Posterior cingulate gyrus (tissue), 11 donors: ENCODE measurements around the gene CORO2B.

Experiments
- DNase-seq, 10 donors: peaks; one replicate each; pipeline versions ENCODE4 v3.0.0 to v3.0.0-alpha.2; 2020 to 2021; ENCODE audit warnings: mixed read lengths in 3 of 10
- intact Hi-C: fragments of 100-400 bp; cut with DNase I; formaldehyde crosslinking; loops from one replicate; pipeline ENCODE4 v1.15.1; 2023

Gene CORO2B

DNA sequence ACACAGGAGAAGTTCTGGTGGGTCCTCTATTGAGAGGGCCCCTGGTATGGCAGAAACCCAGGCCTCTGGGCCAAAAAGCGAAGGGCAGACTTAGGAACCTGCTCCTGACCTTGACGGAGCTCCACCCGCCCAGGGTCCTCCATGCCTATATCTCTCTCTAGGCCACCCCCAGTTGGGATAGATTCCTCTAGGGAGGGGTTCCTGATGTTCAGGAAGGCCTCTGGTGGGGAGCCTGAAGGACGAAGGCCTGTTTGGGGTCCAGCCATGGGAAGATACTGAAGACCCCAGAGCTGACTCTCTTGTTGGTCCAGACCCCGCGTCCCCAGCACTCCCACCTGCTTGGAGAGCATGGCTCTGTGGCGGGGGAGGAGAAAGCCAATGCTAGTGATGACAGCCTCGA, 104.2 kb downstream of the CORO2B start:
- DNase-seq: peak in 2 of 10 donors; percentile 67 to 68
- intact Hi-C loops: loop anchor here (5.0 kb wide), 1 partner anchor 194 kb away; no protein-coding TSS in a partner anchor

DNA sequence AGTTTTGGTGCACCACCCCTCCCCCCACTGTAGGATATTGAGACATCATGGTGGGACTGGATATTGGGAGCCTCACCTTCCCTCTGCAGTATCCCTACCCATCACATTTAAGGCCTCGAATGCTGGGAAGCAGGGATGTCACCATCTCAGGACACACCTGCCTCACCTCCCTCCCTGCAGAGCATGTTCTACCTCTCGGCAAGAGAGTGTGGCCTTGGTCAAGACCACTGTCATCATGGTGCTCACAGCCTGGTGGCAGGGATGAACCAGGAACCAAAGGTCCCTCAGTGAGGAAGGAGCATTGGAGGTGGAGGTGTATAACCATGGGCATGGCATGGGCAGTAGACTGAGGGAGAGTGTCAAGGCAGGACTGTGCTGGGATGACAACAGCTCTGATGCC, 104.8 kb downstream of the CORO2B start:
- DNase-seq: peak in 2 of 10 donors; percentile 23 to 67
- intact Hi-C loops: loop anchor here (5.0 kb wide), 1 partner anchor 194 kb away; no protein-coding TSS in a partner anchor

GRCh38 chr15:68684476-68684875, 105.7 kb downstream of the CORO2B start:
- DNase-seq: peak in 2 of 10 donors; percentile 43 to 47
- intact Hi-C loops: loop anchor here (5.0 kb wide), 1 partner anchor 193 kb away; no protein-coding TSS in a partner anchor

- DNase-seq: peak in 2 of 10 donors; percentile 7 to 58
- intact Hi-C loops: no loop called here
These were observed 108.4 kb downstream of the CORO2B start for GRCh38 chr15:68687136-68687735.

- intact Hi-C loops: no loop called here
- DNase-seq: peak in 3 of 10 donors; percentile 51 to 75 (median 59)
These were observed 112.9 kb downstream of the CORO2B start for GRCh38 chr15:68691705-68692104.

DNA sequence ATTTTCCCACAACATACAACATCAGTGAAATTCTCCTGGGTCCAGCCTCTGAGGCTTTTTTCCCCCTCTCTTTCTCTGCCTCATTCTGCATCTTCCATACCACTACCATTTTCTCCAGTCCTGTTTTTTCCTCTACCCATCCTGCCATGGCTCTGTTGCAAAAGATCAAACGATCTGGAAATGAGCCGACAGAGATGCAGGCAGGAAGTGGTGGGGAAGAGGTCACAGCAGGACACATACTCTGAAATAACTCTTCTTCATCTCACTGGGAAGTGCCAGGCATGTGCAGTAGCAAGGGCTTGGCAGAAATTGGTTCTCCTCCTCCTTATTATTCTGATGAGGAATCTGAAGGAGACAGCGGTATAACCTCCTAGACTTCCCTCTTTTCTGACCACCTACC, 114.3 kb downstream of the CORO2B start:
- intact Hi-C loops: no loop called here
- DNase-seq: peak in 1 of 10 donors; percentile 5

DNA sequence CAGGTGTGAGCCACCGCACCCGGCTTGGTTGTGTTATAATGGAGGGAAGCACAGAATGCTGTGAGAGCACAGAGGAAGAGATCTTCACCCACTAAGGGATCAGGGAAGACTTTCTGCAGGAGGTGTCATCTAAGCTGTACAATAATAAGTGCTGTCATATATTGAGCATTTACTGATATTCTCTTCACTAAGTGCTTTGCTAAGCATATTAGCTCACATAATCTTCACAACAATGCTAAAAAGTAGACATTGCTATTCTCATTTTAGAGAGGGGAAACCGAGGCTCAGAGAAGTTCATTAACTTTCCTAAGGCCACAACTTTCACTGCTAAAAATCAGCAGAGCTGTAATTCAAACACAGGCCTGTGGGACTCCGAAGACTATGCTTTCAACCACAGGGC, 115.3 kb downstream of the CORO2B start:
- peak in 1 of 10 donors; percentile 2 for DNase-seq

DNA sequence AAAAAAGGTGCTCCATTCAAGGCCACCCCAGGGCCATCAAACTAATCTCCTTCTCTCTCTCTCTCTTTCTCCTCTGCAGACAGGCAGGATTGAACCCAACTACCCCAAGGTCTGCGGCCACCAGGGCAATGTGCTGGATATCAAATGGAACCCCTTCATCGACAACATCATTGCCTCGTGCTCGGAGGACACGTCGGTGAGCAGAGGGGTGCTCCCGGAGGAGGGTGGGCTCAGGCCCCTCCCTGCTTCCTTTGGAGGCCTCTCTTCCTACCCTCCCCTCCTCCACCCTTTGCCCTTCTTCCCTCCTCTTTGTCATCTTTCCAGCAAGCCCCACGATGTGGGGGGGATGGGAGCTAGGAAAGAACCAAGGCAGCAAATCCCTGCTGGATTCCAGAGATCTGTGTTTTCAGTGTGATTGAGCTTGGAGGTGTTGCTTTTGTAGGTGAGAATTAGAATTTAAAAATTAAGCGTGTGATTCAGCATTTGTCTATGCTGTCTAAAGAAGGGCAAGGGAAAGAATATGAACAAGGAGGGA, 116.3 kb downstream of the CORO2B start:
- peak in 3 of 10 donors; percentile 22 to 61 (median 39) for DNase-seq
- intact Hi-C loops: no loop called here

More for the DNA sequence above, 115.3 kb downstream of the CORO2B start:
- intact Hi-C loops: no loop called here

DNA sequence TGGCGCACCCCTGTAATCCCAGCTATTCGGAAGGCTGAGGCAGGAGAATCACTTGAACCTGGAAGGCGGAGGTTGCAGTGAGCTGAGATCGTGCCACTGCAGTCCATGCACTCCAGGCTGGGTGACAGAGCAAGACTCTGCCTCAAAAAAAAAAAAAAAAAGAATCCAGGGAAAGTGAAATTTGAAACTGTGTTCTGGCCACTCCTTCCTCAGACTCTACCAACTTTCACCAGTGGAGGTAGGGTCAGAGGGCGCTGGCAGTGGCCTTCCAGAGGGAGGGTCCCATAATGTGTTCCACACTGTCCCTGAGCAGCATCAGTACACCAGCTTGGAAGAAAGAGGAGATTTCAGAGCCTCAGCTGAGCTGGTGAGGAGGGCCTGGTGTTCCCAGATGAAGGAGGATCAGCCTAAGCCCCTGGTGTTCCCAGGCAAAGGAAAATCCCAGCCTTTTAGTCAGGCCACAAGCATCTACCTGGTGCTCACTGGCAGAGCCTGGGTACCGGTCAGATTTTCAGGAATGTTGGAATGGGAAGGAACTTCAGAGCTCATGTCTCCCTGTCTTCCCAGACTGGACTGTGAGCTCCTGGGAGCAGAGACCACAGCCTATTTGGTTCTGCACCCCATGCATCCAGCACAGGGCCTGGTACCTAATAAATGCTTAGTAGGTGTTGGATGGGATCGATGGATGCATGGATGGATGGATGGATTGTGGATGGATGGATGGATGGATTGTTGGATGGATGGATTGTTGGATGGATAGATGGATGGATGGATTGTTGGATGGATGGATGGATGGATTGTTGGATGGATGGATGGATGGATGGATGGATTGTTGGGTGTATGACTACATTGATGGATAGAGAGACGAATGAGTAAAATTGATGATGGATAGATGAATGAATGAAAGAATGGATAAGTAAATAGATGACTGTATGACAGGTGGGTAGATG, 117.9 kb downstream of the CORO2B start:
- peak in 3 of 10 donors; percentile 4 to 32 (median 20) for DNase-seq
- intact Hi-C loops: no loop called here

DNA sequence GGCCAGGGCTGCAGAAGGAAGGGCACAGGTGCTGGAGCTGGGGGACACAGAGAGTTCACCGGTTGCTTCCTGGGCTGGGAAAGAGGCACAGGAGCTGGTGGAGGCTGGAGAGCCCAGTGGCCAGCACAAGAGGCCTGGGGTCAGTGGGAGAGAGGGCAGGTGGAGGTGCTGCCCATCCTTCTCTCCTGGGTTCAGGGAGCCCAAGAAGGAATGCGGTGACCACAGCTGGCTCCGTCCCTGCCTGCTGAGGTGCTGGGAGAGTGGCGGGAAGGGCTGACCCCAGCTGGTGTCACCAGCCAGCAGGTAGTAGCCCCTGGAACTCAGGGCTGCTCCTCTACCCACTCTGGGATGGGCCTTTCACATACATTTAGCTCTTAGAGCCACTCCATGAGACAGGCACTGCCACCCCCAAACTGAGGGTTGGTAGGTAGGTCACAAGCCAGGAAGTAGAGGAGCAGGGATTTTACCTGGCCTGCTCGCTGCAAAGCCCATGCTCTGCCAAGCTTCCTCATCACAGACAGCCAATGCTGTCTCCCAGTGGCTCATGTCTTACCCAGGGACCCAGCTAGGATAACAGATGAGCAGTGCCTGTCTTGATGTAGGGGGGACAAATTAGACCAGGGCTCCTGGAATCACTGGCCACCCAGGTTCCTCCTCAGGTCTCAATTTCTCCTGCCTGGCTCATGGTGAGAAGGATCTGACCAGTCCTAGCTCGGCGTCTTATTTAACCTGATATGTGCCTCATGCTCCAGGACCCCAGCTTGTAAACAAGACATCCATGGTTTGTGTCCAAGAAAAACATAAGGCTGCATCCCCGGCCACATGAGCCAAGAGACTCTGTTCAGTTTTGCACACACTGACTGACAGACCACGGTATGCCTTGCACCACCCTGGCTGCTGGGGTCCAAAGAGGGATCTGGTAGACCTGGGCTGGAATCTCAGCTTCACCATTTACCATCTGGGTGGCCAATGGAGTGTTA, 119.2 kb downstream of the CORO2B start:
- DNase-seq: peak in 3 of 10 donors; percentile 15 to 67 (median 60)
- intact Hi-C loops: no loop called here

DNA sequence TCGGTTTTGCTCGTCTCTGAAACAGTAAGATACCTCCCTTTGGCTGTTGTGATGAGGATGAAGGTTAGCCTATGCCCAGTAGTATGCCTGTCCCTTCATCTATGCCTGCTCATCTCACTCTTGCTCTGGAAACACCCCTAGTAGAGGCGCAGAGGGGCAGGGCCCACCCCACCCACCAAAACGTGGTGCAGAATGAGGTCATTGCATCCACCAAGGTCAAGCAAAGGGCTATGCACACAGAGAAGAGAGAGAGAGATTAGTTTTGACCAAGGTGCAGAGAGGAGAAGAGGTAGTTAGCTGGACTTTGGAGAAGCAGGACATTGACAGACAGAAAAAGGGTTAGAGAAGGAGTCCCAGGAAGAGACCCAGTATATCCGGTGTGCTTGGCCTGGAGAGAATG, 119.9 kb downstream of the CORO2B start:
- intact Hi-C loops: no loop called here

DNA sequence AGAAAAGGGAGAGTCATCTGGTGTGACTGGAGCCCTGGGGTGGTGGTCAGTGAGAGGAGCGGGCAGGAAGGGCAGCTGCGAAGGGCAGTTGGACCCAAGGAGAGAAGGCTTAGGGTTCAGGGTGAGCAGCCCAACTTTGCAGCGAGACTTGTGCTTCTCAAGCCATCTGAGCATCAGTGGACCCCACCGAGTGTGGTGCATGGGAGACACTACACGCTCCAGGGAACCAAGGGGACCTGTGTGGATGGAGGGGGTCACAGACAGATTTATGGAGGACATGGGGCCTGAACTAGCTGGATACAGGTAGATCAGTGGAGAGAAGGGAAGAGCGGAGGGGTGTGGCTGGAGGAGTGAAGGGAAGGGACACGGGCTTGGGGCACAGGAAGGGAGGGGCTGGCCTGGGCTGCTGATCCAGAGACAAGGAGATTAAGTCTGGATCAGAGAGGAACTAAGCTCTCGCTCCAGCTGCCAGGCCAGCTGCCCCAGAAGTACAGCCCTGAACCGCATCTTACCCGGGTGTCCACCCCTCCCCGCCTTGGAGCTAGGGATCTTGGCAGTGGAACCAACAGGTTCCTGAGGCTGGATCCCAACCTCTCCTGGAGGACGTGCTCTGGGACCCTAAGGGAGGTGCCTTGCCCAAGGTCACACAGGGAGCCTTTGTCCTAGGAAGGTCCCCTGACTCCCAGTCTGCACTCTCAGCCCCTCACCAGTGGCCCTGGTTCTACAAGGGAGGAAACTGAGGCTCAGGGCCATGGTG, 120.5 kb downstream of the CORO2B start:
- intact Hi-C loops: no loop called here
- peak in 3 of 10 donors; percentile 64 to 82 (median 80) for DNase-seq

More for the DNA sequence above, 119.9 kb downstream of the CORO2B start:
- peak in 3 of 10 donors; percentile 22 to 37 (median 35) for DNase-seq

- DNase-seq: peak; percentile 23 to 93 (median 48)
- intact Hi-C loops: no loop called here
These were observed 121.2 kb downstream of the CORO2B start for GRCh38 chr15:68699881-68700454.

DNA sequence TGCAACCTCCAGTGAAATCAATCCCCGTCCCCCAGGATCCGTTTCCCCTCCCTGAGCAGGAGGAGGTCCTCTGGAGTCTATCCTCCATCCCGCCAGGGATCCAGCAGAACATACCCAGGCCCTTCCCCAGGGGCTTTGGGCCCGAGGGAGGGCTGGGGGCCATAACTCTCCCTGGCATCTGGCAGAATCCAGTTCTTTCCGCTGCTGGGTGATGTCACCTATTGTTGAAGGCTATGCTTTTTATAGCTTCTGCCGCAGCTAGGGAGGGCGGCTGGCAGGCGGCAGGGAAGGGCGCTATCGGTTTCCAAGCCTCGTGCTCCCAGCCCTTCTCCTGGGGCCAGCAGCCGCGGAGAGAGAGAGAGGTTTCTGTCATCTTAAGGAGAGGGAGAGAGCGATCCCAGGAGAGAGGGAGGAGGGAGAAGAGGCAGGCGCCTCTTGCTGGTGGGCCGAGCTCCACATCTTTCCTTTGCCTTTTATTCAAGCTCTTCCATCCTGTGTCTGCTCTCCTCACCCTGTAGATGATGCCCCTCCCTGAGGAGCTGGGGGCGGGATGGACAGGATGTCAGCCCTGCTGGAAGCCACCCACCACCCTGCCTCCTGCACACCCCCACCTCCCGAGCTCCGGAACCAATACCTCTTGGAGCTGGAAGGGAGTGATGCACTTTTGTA, 121.8 kb downstream of the CORO2B start:
- peak; percentile 64 to 96 (median 76) for DNase-seq
- intact Hi-C loops: no loop called here

DNA sequence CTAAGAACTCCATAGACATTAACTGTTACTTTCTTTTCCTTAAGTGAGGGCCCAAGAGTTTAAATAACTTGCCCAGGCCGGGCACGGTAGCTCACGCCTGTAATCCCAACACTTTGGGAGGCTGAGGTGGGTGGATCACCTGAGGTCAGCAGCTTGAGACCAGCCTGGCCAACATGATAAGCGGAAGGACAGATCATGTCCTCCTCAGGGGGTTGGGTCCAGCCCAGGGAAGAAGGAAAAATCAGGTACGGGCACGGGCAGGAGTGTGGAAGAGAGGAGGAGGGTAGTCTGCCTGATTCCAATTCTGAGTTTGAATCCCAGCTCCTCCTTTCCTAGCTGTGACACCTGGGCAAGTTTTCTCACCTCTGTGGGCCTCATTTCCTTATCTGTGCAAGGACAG, 123.1 kb downstream of the CORO2B start:
- intact Hi-C loops: no loop called here

DNA sequence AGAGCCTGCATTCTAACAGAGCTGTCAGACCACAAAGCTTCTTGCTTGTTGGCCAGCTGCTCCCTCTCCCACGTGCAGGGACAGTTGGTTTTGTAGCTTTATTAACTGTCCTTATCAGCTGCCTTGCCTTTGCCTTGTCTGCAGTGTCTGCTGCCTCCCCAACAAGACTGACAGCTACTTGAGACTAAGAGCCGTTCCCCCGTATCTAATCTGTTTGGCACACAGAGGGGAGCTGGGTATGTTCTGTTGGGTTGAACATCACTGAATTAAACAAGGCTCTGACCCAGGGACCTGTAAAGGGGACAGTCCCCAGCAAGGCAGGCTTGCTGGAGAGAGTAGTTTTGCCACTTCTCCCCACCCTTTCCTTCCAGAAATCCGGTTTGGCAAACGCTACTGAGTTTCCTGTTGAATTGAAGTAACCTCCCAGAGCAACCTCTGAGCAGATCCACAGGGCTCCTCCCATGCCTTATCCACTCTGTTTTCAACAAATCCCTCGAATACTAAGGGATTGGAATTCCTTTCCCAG, 125.8 kb downstream of the CORO2B start:
- peak in 1 of 10 donors; percentile 5 for DNase-seq
- intact Hi-C loops: no loop called here

More for the DNA sequence above, 123.1 kb downstream of the CORO2B start:
- DNase-seq: peak in 2 of 10 donors; percentile 26 to 53

DNA sequence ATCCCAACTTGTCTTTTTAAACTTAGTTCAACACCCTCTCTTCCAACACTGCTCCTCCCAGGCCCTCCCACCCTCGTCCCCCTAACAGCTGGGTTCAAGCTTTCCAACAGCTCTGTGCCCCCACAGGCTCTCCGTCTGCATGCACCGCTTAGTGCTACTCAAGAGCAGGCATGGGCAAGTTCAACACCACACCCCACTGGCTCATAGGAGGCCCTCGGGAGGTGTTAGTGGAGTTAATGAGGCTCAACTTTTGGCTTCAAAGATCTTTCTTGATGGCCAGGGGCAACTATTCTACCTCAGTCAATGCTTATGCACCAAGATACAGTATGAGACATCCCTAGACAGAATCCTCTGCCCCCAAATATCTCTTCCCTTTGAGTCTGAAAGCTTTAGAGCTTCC, 127.5 kb downstream of the CORO2B start:
- intact Hi-C loops: no loop called here
- DNase-seq: peak in 1 of 10 donors; percentile 49

DNA sequence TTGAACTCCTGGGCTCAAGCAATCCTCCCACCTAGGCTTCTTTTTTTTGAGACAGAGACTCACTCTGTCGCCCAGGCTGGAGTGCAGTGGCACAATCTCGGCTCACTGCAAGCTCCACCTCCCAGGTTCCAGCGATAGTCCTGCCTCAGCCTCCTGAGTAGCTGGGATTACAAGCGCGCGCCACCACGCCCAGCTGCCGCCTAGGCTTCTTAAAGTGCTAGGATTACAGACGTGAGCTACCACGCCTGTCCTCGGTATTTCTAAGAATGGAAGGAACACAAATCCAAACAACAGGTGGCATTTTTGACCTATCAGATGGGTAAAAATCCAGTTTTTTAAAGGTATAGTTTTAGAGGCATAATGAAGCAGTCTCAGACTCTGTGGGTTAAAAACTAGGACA, 128.1 kb downstream of the CORO2B start:
- peak in 2 of 10 donors; percentile 23 to 48 for DNase-seq

More for the DNA sequence above, 128.1 kb downstream of the CORO2B start:
- intact Hi-C loops: no loop called here
